T-helper 22 cell (primary cell): ENCODE results near the gene FUNDC1.

Experiments
- DNase-seq: peaks from one replicate; pipeline ENCODE4 v3.0.0-alpha.2; 2020; ENCODE audit warnings: low read depth

FUNDC1 gene

DNA sequence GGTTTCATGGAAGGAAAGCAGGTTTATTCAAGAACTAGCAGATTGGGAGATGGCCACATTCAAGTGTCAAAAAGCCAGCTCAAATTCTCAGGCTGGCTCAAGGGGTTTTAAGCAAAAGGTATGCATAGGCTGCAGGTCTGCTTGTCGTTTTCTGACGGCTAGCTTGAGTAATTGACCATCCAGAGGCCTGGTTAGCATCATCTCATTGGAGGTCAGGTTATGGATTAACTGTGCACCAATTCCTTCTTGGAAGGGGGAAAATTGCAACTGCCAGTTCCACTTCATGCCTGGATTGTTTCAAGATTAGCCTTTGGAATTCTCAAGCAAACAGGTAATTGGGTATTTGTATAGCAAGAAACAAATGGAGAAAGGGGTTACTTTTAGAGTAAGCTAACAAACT, 62.1 kb downstream of the FUNDC1 start:
- no peak for DNase-seq

DNA sequence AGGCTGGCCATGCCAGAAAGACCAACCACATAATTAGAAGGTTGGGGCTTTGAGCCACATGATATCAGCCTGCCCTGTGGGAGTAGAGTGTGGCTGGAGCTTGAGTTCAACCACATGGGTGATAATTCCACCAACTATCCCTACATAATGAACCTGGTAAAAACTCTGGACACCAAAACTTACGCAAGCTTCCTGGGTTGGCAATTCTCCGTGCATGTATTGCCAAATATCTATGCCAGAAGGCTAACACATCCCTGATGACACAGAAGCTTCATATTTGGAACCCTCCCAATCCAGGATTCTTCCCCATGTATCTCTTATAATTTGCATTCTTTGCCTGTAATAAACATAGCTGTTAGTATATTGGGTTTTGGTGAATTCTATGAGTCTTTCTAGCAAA, 68.2 kb downstream of the FUNDC1 start:
- DNase-seq, result no peak
